Right hindlimb (tissue), 1 donor: ENCODE results near the gene TMEM201.

Source experiments
- DNase-seq: peaks from one replicate; pipeline ENCODE4 v3.0.0-alpha.2; 2018

TMEM201 gene

GRCh38 chr1:9654834-9655723, 66.4 kb downstream of the TMEM201 start:
- DNase-seq: no peak

DNA sequence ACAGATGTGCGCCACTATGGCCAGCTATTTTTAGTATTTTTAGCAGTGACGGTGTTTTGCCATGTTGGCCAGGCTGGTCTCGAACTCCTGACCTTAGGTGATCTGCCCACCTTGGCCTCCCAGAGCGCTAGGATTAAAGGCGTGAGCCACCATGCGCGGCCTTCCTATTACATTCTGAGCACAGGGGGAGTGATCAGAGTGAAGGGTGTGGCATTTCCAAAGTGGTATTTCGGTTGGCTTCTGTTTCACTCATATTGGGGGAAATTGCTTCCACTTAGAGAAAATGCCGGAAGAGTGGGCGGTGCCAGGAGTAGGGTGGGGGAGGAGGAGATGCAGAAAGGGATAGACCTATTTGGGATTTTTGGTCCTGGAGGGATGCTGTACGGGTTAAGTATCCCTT, 67.1 kb downstream of the TMEM201 start:
- no peak for DNase-seq

- DNase-seq: no peak
Observed at GRCh38 chr1:9657521-9658032, 68.9 kb downstream of the TMEM201 start.

- no peak for DNase-seq
Observed at GRCh38 chr1:9658199-9658598, 69.5 kb downstream of the TMEM201 start.

DNA sequence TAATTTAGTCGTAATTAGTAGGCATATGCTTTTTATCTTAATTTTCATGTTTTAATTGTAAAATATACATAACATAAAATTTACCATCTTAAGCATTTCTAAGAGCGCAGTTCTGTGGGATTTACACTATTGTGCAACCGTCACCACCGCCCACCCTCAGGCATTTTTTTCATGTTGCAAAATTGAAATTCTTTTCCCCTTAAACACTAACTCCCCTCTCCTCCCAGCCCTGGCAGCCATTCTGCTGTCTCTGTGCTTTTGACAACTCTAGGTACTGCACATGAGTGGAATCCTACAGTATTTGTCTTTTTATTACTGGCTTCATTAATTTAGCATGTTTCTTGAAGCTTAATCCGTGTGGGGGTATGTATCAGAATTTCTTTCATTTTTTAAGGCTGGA, 70.6 kb downstream of the TMEM201 start:
- DNase-seq: no peak

GRCh38 chr1:9663257-9663656, 74.5 kb downstream of the TMEM201 start:
- no peak for DNase-seq
